ENCODE results near the gene HEBP1. TPM values are rescaled to one million over a fixed set of nuclear protein-coding genes. Genes with fewer than 3 reads are reported as not detected.

HEBP1 gene
- total and polyA plus RNA-seq, 2 donors from 2014 or later, result 66.8 to 142 TPM

DNA sequence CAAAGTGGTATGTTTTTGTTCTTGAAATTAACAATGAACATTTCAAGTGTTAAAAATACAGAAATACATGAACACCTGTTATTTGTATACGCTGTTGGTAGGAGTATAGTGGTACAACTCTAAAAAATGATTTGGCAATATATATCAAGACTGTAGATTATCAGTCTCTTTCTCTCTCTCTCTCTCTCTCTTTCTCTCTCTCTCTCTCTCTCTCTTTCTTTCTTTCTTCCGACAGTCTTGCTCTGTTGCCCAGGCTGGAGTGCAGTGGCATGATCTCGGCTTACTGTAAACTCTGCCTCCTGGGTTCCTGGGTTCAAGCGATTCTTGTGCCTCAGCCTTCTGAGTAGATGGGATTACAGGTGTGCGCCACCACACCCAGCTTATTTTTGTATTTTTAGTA lies 12.6 kb downstream of the HEBP1 start:
- Histone ChIP-seq H3K27ac (ENCODE audit: low read depth in 2 of 2, low read length in 2 of 2) (no peak overlapping the region), H3K4me1 (ENCODE audit: control insufficient read depth in 2 of 3, insufficient read depth in 2 of 3, low read depth in 1 of 3, low read length in 3 of 3) (peaks cover 0 to 2% (median 0%) of the 10 kb centered on the region in 3 donors), H3K27me3 (ENCODE audit: control insufficient read depth, insufficient read depth, low read length) (no peaks in the 10 kb centered on the region), H3K4me3 (ENCODE audit: low read length in 3 of 3) (no peak overlapping the region), H3K9me3 (ENCODE audit: control insufficient read depth in 2 of 3, insufficient read depth in 1 of 3, low read length in 3 of 3) (no peaks in the 10 kb centered on the region), H3K9ac (ENCODE audit: low read length in 3 of 3) (no peak overlapping the region), H3K36me3 (ENCODE audit: control insufficient read depth in 2 of 3, insufficient read depth in 3 of 3, low read length in 3 of 3) (peaks cover 2 to 28% (median 22%) of the 10 kb centered on the region in 3 donors)
- intact Hi-C loops (cut with DNase I), result loop anchor here (10.0 kb wide), 1 partner anchor 73 kb away; no protein-coding TSS in a partner anchor
- FAIRE-seq (no peak), DNase-seq (no peak)
- TF ChIP-seq, protein P1, sequence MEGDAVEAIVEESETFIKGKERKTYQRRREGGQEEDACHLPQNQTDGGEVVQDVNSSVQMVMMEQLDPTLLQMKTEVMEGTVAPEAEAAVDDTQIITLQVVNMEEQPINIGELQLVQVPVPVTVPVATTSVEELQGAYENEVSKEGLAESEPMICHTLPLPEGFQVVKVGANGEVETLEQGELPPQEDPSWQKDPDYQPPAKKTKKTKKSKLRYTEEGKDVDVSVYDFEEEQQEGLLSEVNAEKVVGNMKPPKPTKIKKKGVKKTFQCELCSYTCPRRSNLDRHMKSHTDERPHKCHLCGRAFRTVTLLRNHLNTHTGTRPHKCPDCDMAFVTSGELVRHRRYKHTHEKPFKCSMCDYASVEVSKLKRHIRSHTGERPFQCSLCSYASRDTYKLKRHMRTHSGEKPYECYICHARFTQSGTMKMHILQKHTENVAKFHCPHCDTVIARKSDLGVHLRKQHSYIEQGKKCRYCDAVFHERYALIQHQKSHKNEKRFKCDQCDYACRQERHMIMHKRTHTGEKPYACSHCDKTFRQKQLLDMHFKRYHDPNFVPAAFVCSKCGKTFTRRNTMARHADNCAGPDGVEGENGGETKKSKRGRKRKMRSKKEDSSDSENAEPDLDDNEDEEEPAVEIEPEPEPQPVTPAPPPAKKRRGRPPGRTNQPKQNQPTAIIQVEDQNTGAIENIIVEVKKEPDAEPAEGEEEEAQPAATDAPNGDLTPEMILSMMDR (IDR thresholded peaks at IDR 0.05; ENCODE audit: borderline replicate concordance, extremely low read depth, insufficient read depth), result no peak

DNA sequence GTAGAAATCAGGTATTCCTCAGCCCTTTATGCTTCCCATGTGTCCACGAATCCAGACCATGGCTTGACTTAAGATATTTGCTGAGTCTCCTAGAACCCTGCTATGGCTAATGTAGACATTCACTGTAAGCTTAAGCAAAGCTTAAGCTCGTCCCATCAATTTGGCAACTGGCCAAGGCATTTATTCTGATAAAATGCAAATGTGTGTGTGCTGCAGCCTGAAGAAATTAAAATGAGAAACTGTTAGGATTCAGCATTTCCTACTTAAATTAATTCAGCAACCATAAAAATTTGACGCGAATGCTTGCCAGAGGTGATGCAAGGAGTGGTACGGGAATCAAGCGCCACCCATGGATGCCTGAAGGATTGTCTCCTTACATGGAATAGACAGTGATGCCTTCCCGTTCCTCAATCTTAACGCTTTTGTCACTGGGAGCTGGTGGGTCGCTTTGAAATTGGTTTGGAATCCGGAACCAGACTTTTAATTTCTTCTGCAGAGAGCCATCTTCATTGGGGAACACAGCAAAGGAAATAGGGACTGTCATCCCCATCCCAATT lies 13.2 kb downstream of the HEBP1 start:
- no peaks in the 10 kb centered on the region for H3K27me3 ChIP-seq (ENCODE audit: control insufficient read depth, insufficient read depth, low read length)
- H3K4me3 ChIP-seq (ENCODE audit: low read length in 3 of 3), result no peak overlapping the region
- FAIRE-seq, result no peak
- H3K9ac ChIP-seq (ENCODE audit: low read length in 3 of 3), result no peak overlapping the region
- no peaks in the 10 kb centered on the region for H3K9me3 ChIP-seq (ENCODE audit: control insufficient read depth in 2 of 3, insufficient read depth in 1 of 3, low read length in 3 of 3)
- H3K36me3 ChIP-seq (ENCODE audit: control insufficient read depth in 2 of 3, insufficient read depth in 3 of 3, low read length in 3 of 3), result peaks cover 2 to 28% (median 22%) of the 10 kb centered on the region in 3 donors
- TF ChIP-seq, protein P1 (IDR thresholded peaks at IDR 0.05; ENCODE audit: borderline replicate concordance, extremely low read depth, insufficient read depth), result no peak
- DNase-seq, result peak in 1 of 5 donors; percentile 29
- peaks cover 0 to 2% (median 0%) of the 10 kb centered on the region in 3 donors for H3K4me1 ChIP-seq (ENCODE audit: control insufficient read depth in 2 of 3, insufficient read depth in 2 of 3, low read depth in 1 of 3, low read length in 3 of 3)
- H3K27ac ChIP-seq (ENCODE audit: low read depth in 2 of 2, low read length in 2 of 2), result no peak overlapping the region
- intact Hi-C loops (cut with DNase I), result loop anchor here (10.0 kb wide), 1 partner anchor 72 kb away; no protein-coding TSS in a partner anchor

DNA sequence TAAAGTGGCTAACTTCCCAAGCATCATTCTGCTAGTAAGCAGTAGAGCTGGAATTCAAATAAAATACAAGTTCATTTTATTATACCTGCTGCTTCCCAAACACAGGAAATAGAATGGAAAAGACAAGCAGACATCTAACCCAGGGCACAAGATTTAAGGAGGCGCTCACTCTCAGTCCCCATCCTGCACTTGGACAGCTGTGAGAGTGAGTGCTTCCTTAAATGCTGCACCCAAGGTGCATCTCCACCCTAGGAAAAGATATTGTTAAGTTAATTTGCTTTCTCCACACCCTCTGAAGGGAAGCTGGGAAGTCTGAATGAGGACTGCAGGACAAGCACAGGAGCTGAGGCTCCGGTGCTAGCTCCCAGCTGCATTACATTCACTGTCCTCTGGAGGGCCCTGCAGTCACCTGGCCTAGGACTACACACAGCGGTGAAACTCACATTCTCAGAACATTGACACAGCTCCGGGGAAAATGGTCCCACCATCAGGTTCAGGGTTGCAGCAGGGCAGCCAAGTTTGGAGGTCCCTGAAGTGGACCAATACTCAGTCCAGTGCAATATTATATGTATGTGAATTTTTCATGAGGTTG lies 14.2 kb downstream of the HEBP1 start:
- no peak for FAIRE-seq

More for the DNA sequence above, 14.2 kb downstream of the HEBP1 start:
- Histone ChIP-seq H3K36me3 (ENCODE audit: control insufficient read depth in 2 of 3, insufficient read depth in 3 of 3, low read length in 3 of 3) (peaks cover 2 to 30% (median 30%) of the 10 kb centered on the region in 3 donors), H3K27ac (ENCODE audit: low read depth in 2 of 2, low read length in 2 of 2) (no peak overlapping the region), H3K4me1 (ENCODE audit: control insufficient read depth in 2 of 3, insufficient read depth in 2 of 3, low read depth in 1 of 3, low read length in 3 of 3) (no peaks in the 10 kb centered on the region), H3K27me3 (ENCODE audit: control insufficient read depth, insufficient read depth, low read length) (no peaks in the 10 kb centered on the region), H3K4me3 (ENCODE audit: low read length in 3 of 3) (no peak overlapping the region), H3K9ac (ENCODE audit: low read length in 3 of 3) (no peak overlapping the region), H3K9me3 (ENCODE audit: control insufficient read depth in 2 of 3, insufficient read depth in 1 of 3, low read length in 3 of 3) (no peaks in the 10 kb centered on the region)
- no peak for DNase-seq
- intact Hi-C loops (cut with DNase I), result loop anchor here (10.0 kb wide), 1 partner anchor 71 kb away; no protein-coding TSS in a partner anchor
- TF ChIP-seq, protein P1 (IDR thresholded peaks at IDR 0.05; ENCODE audit: borderline replicate concordance, extremely low read depth, insufficient read depth), result peak; percentile 23
